Lower leg skin (tissue), 3 donors: ENCODE results near the gene UBE2QL1.

ENCODE experiments used
- CTCF ChIP-seq, 3 donors: fragments of 450-650 bp; IDR thresholded peaks; one replicate each; pipeline ENCODE4 v1.5.1; 2016; ENCODE audit warnings: antibody characterized with exemption in 3 of 3, mild to moderate bottlenecking in 3 of 3, moderate library complexity in 2 of 3
- POLR2A ChIP-seq, 2 donors: fragments of 450-650 bp; IDR thresholded peaks; one replicate each; pipeline ENCODE4 v1.6.1; 2016 to 2017; ENCODE audit warnings: antibody characterized with exemption in 2 of 2, mild to moderate bottlenecking in 1 of 2, moderate library complexity in 1 of 2

- TF ChIP-seq CTCF (IDR thresholded peaks at IDR 0.05) (no peak), POLR2A (IDR thresholded peaks at IDR 0.05) (no peak)
Measured at GRCh38 chr5:6456766-6457370, 8.2 kb downstream of the UBE2QL1 start.
